Effector memory CD8-positive, alpha-beta T cell (primary cell): ENCODE data around the gene ANKH.
"Not testable (repeated sequence)": the region's sequence is repeated elsewhere in the genome, so short reads cannot be mapped to it uniquely, and the experiment has no call there.

Experiments
- ATAC-seq: fragments of 150-1000 bp; cut with Tn5 transposase; replicated peaks from 2 replicates; pipeline ENCODE4 v1.10.0; 2021; ENCODE audit warnings: mild to moderate bottlenecking, moderate library complexity
- DNase-seq, 3 experiments: peaks; one replicate each; pipeline ENCODE4 v3.0.0; 2021
- H3K27ac Mint-ChIP-seq, 2 donors: one replicate each; pipeline ENCODE4 v1.8.0; 2022; ENCODE audit warnings: mild to moderate bottlenecking in 2 of 2, mixed read lengths in 2 of 2, moderate library complexity in 2 of 2
- H3K27me3 Mint-ChIP-seq, 2 donors: one replicate each; pipeline ENCODE4 v1.8.0; 2022; ENCODE audit warnings: mixed read lengths in 2 of 2
- H3K36me3 Mint-ChIP-seq: one replicate; pipeline ENCODE4 v1.8.0; 2022; ENCODE audit warnings: mild to moderate bottlenecking, moderate library complexity, mixed read lengths; ENCODE audit not compliant: insufficient read depth
- H3K4me1 Mint-ChIP-seq, 2 donors: one replicate each; pipeline ENCODE4 v1.8.0; 2022; ENCODE audit warnings: low read depth in 2 of 2, mixed read lengths in 2 of 2
- H3K4me3 Mint-ChIP-seq, 2 donors: one replicate each; pipeline ENCODE4 v1.8.0; 2022; ENCODE audit warnings: mild to moderate bottlenecking in 2 of 2, mixed read lengths in 2 of 2, moderate library complexity in 2 of 2
- H3K9me3 Mint-ChIP-seq, 2 donors: one replicate each; pipeline ENCODE4 v1.8.0; 2022; ENCODE audit warnings: mixed read lengths in 2 of 2

Gene ANKH

DNA sequence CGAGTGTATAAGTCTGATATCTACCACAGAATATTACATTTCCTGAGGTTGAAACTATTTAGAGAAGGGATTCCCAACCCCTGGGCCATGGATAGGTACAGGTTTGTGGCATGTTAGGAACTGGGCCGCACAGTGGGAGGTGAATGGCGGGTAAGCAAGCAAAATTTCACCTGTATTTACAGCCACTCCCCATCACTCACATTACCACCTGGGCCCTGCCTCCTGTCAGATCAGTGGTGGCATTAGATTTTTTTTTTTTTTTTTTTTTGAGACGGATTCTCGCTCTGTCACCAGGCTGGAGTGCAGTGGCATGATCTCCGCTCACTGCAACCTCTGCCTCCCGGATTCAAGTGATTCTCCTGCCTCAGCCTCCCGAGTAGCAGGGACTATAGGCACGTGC lies 6.6 kb upstream of the ANKH start:
- peaks cover 15 to 45% of the 10 kb centered on the region in 2 donors for H3K27me3 Mint-ChIP-seq
- H3K9me3 Mint-ChIP-seq, H3K27ac Mint-ChIP-seq, DNase-seq, H3K36me3 Mint-ChIP-seq, ATAC-seq, H3K4me1 Mint-ChIP-seq, H3K4me3 Mint-ChIP-seq: not testable (repeated sequence)

DNA sequence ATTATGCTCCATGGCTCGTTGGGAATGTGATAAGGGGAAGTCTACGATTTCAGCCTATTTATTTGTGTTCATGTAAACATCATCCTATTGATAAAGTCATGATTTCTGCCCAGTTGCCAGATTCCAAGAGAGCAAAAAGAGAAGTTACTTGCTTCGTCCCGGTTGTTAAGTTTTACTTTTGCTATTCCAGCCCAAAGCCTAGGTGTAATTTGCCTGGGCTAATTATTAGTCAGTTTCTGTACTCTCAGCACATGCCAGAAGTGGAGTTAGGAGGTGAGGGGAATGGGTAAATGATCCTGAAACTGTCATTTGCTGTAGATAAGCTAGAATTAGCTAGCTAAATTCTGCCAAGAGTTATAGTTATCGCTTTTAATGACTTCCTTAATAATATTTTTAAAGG lies 4.5 kb upstream of the ANKH start:
- DNase-seq (no peak), ATAC-seq (no peak)
- Mint-ChIP-seq H3K4me1 (peaks cover 0 to 3% of the 10 kb centered on the region in 2 donors), H3K4me3 (no peak overlapping the region), H3K36me3 (peaks cover 3% of the 10 kb centered on the region), H3K9me3 (no peaks in the 10 kb centered on the region), H3K27ac (no peak overlapping the region), H3K27me3 (peaks cover 14 to 32% of the 10 kb centered on the region in 2 donors)

DNA sequence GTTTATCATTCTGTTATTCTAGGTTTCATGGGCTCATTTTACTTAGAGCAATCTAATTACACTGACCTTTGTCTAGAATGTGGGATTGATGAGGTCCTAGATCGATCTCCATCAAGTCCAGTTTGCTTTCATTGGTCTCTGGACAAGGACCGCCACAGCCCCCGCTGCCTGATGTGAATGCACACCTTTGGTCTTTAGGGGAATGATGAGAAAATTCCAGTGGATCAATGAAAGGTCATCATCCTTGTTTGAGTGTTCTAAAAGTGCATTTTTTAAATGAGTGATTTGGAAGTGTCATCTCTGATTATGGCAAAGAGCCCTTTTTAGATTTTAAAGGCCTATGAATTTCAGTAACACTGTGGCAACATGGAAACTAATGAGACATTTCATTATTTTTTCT lies 2.2 kb upstream of the ANKH start:
- Mint-ChIP-seq H3K4me1 (peaks cover 19 to 21% of the 10 kb centered on the region in 2 donors), H3K36me3 (peaks cover 17% of the 10 kb centered on the region), H3K9me3 (no peaks in the 10 kb centered on the region), H3K27ac (no peak overlapping the region), H3K27me3 (peaks cover 0 to 9% of the 10 kb centered on the region in 2 donors), H3K4me3 (no peak overlapping the region)
- DNase-seq (no peak), ATAC-seq (no peak)

DNA sequence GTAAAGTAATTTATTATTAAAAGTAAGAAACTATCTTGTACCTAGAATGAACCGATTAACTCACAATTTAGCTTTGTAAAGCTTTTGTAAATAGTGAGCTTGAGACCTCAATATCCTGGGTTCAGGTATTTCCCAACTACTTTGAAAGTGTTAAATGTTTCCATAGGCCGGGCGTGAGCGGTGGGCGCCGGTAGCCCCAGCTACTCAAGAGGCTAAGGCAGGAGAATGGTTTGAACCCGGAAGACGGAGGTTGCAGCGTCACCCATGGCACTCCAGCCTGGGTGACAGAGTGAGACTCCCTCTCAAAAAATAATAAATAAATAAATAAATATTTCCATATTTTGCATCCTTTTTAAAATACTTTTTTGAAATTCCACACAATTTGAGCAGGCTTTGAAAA lies 1.5 kb upstream of the ANKH start:
- H3K27ac Mint-ChIP-seq, result peak overlapping the region; percentile 73 to 89
- DNase-seq (no peak), ATAC-seq (no peak)
- H3K4me1 Mint-ChIP-seq, result peaks cover 21 to 24% of the 10 kb centered on the region in 2 donors
- peaks cover 0 to 2% of the 10 kb centered on the region in 2 donors for H3K27me3 Mint-ChIP-seq
- H3K36me3 Mint-ChIP-seq, result peaks cover 17% of the 10 kb centered on the region
- peak overlapping the region; percentile 90 to 91 for H3K4me3 Mint-ChIP-seq
- no peaks in the 10 kb centered on the region for H3K9me3 Mint-ChIP-seq

DNA sequence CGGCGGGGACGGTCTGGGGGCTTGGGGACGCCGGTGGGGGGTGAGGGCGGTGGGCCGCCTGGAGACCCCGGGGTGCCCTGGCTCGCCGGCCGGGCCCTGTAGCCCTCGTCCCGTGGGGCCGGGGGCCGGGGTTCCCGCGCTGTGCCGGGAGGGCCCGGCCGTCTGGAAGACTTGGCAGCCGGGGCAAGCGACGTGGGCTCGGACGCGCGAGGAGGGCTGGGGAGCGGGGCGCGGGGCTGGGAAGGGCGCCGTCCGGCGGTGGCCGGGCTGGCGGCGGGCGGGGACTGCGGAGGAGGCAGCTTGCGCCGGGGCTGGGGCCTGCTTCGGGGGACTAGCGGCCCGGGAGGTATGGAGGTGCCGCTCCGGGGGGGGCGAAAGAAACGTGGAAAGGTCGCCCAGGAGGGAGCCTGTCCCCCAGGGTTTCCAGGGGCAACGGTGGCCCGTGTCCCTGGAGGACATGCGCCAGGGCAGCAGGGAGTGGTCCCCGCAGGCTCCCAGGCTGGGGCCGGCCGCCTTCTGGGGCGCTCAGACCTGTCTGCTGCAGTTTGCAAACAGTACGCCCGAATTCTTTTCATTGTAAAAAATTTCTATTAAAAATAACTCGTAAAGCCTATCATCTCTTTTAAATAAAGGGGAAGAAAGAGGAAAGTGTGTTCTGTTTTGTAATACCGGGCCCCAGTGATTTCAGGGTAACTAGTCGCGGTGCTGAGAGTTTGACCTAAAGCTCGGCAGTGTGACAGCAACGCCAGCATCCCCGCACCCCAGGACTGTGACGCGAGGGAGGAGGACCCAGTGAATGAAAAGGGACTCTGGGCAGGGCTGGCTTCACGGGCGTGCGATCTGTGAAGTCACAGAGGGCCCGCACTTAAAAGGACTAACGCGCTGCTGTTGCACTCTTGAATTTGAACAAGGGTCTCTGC lies 752 bp upstream of the ANKH start:
- DNase-seq, result peak; percentile 27 to 30 (median 30)
- peak overlapping the region; percentile 73 to 89 for H3K27ac Mint-ChIP-seq
- peaks cover 17% of the 10 kb centered on the region for H3K36me3 Mint-ChIP-seq
- H3K4me1 Mint-ChIP-seq, result peaks cover 26 to 29% of the 10 kb centered on the region in 2 donors
- peak overlapping the region; percentile 90 to 91 for H3K4me3 Mint-ChIP-seq
- H3K27me3 Mint-ChIP-seq, result no peaks in the 10 kb centered on the region
- no peaks in the 10 kb centered on the region for H3K9me3 Mint-ChIP-seq
- peak; percentile 24 for ATAC-seq

DNA sequence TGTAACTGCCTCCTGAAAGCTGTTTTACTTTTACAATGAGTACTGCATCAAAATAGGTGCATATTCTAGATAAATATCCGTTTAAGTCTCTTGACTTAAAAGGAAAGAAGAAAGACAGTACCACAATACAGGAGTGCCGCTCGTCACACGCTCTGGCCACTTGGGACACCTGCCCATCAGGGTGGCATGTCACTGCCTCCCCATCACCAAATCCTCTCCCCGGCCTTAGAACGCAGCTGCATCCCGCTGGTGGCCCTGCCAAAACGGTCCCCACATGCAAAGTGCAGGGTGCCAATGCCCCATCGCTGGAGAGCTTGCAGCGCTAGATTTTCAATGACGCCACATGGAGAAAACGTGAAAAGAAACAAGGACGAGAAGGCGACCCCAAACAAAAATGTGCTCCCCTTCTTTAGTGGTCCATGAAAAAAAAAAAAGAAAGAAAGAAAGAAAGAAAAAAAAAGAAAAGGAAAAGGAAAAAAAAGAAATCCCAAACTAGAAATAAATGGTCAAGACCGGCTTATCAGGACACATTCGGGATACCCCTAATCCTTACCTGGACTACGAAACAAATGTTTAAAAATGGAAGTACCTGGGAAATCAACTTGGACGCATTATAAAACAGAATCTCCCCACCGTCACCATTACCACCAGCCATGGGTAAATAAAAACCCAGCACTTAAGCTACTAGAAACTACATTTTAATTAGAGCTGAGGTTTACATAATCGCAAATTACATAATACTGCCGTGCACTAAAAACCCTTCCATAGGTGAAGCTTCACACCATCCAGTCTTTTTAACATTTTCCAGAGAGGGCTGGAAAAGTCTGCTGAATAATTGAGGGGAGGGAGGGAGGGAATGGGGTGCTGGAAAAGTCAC lies 1.0 kb downstream of the ANKH start:
- H3K9me3 Mint-ChIP-seq, result no peaks in the 10 kb centered on the region
- ATAC-seq (peak; percentile 45), DNase-seq (peak; percentile 6 to 52 (median 49))
- H3K4me3 Mint-ChIP-seq, result peak overlapping the region; percentile 89 to 92
- peak overlapping the region; percentile 90 to 92 for H3K27ac Mint-ChIP-seq
- no peaks in the 10 kb centered on the region for H3K27me3 Mint-ChIP-seq
- H3K36me3 Mint-ChIP-seq, result peaks cover 17% of the 10 kb centered on the region
- peaks cover 28 to 35% of the 10 kb centered on the region in 2 donors for H3K4me1 Mint-ChIP-seq

DNA sequence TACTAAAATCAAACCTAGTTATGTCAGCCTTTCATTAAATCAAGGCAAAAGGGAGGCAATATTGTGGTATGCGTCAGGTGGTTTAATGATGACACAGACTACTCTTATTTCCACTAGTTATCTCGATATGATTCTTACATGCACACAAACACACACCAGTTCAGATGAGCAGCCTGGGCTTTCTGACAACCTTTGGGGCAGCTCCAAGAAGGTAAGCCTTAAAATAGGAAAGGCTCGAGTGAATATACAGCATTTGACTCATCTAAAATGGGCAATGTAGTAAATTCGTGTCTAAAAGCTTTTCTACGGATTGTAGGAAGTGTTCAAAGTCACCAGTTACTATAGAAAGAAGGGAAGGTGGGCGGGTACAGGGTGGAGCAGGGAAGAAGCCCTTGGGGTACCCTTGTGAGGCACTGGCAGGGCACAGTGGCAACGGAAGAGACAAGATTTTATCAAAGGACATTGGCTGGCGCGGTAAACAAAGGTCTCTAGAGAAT lies 1.9 kb downstream of the ANKH start:
- Mint-ChIP-seq H3K36me3 (peaks cover 17% of the 10 kb centered on the region), H3K4me1 (peaks cover 30 to 35% of the 10 kb centered on the region in 2 donors), H3K9me3 (no peaks in the 10 kb centered on the region), H3K27ac (peak overlapping the region; percentile 90 to 92), H3K4me3 (peak overlapping the region; percentile 89 to 92), H3K27me3 (no peaks in the 10 kb centered on the region)
- DNase-seq, result no peak
- no peak for ATAC-seq

DNA sequence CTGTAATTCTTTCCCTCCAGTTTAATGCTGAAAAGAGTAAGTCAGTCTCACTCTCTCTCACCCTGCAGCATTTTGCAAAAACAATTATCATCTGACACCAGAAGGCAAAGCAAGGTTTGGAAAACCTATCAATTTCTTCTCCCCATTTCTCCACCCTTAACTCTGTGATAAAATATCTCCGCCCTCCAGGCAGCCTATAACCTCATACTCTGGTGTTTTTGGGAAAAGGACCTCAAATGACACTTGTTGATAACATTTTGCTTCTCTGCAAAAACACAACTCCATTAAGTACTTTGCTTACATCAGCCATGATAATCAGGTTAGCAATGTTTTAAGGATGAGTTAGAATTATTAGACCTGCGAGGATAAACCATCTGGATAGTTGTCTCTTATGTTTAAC lies 2.3 kb downstream of the ANKH start:
- H3K9me3 Mint-ChIP-seq, result no peaks in the 10 kb centered on the region
- peak overlapping the region; percentile 89 to 92 for H3K4me3 Mint-ChIP-seq
- DNase-seq (no peak), ATAC-seq (no peak)
- H3K27me3 Mint-ChIP-seq, result no peaks in the 10 kb centered on the region
- H3K27ac Mint-ChIP-seq, result peak overlapping the region; percentile 1 to 90
- peaks cover 30 to 38% of the 10 kb centered on the region in 2 donors for H3K4me1 Mint-ChIP-seq
- H3K36me3 Mint-ChIP-seq, result peaks cover 17% of the 10 kb centered on the region

DNA sequence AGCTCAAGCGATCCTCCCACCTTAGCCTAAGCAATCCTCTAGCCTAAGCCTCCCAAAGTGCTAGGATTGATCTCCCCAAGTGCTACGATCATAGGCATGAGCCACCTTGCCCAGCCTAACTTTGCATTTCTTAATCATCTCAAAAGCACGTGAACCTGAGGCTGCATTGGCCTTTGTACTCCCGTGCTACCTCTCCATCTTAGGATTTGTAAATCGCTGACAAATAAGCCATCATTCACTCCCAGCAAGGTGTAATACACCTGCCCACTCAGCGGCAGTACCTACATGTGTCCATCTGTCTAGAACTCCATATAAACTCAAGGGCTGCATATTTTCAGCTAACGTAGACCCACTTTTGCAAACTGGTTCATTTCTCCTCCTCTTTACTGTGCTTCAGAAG lies 2.8 kb downstream of the ANKH start:
- Mint-ChIP-seq H3K9me3 (no peaks in the 10 kb centered on the region), H3K4me3 (no peak overlapping the region), H3K27me3 (no peaks in the 10 kb centered on the region), H3K27ac (peak overlapping the region; percentile 1 to 90), H3K36me3 (peaks cover 17% of the 10 kb centered on the region), H3K4me1 (peaks cover 30 to 40% of the 10 kb centered on the region in 2 donors)
- DNase-seq (no peak), ATAC-seq (no peak)

DNA sequence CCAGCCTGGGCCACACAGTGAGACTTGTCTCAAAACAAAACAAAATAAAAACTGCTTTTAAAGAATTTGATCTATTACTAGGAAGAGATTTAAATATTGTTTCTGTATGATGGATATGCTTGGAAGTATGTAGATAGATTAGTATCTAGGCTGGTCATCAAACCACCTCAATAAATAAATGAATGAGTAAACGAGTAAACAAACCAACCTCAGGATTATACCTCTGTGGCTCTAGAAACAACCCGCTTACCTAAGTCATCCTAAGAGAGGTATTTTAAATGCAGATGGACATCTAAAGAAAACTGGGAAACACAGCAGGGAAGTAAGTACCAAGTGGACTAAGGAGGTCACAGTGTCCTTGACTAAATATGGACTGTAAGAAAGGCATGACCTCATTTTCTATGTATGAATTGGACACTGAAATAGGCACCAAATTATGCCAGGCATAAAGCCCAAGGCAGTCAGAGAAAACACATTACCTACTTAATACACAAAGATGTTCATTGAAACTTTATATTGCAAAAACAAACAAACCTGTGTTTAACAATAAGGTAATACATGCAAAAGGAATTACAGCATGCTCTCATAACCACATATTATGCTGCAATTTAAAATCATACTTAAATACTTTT lies 7.3 kb downstream of the ANKH start:
- Mint-ChIP-seq H3K27me3 (no peaks in the 10 kb centered on the region), H3K36me3 (peaks cover 4% of the 10 kb centered on the region), H3K9me3 (no peaks in the 10 kb centered on the region), H3K27ac (no peak overlapping the region), H3K4me3 (no peak overlapping the region), H3K4me1 (peaks cover 29 to 51% of the 10 kb centered on the region in 2 donors)
- no peak for DNase-seq
- ATAC-seq, result no peak

DNA sequence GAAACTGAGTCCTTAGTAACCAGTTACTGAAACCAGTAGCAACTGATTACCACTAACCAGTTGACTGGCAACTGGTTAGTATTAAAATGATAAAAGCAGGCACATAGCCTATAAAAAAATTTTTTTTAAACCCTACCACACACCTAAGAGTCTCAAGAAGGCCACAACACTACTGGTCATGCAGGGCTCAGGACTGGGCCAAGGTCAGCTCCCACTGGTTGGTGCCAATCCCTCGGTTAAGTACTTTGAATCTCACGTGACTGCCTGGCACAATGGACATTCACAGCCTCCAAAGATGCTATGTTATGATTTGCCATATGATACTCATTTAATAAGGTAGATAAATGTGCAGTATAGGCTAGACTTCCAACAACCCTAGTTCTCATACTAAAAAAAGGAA lies 8.5 kb downstream of the ANKH start:
- no peak for ATAC-seq
- Mint-ChIP-seq H3K9me3 (no peaks in the 10 kb centered on the region), H3K4me3 (no peak overlapping the region)

DNA sequence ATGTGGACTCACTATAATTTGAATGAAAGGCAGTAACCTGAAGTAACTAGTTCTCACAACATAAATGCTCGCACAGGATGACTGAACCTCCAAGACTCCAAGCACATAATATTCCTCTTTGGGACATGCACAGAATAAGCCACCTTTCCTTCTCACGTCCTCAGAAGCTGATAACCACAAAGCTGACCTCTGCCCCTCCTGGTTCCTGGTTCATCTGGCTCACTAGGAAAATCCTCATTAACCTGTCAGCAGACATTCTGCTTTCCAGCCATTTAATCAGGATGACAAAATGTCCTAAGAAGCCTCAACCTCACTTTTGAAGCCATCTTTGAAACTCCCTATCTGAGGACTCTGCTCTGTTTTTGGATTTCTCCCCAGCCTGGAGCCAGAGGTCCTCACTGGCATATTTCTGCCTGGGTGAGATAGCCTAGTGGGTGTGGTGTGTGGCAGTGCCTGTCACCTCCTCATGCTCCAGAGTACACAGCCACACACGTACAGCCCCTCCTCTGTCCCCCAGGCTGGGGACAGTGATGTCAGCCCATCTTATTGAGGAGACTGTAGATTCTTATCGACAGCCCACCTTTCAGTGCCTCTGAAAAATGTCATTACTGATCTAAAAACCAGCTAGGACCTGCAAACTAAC lies 10.3 kb downstream of the ANKH start:
- H3K36me3 Mint-ChIP-seq, result peaks cover 19% of the 10 kb centered on the region

More for the DNA sequence above, 8.5 kb downstream of the ANKH start:
- Mint-ChIP-seq H3K27ac (no peak overlapping the region), H3K27me3 (no peaks in the 10 kb centered on the region), H3K4me1 (peaks cover 22 to 43% of the 10 kb centered on the region in 2 donors), H3K36me3 (peaks cover 8% of the 10 kb centered on the region)
- DNase-seq, result no peak

More for the DNA sequence above, 10.3 kb downstream of the ANKH start:
- Mint-ChIP-seq H3K27ac (peak overlapping the region in 1 of 2 donors; percentile 70), H3K4me1 (peaks cover 25 to 37% of the 10 kb centered on the region in 2 donors), H3K9me3 (no peaks in the 10 kb centered on the region), H3K27me3 (no peaks in the 10 kb centered on the region), H3K4me3 (no peak overlapping the region)
- ATAC-seq (no peak), DNase-seq (no peak)
